Endothelial cell of umbilical vein (primary cell): ENCODE measurements around the gene SNX9.

Experiments
- CTCF ChIP-seq, 2 donors: IDR thresholded peaks; 1 replicate in 1 of 2; 2 replicates in 1 of 2; pipeline ENCODE4 v1.5.1; 2011; ENCODE audit warnings: low read length in 2 of 2, mild to moderate bottlenecking in 2 of 2, moderate library complexity in 2 of 2, control low read depth in 1 of 2, inconsistent platforms in 1 of 2, low read depth in 1 of 2; ENCODE audit not compliant: insufficient read depth in 1 of 2; ENCODE audit errors: extremely low read depth in 1 of 2
- EZH2 ChIP-seq: IDR thresholded peaks from 2 replicates; pipeline ENCODE4 v1.6.1; 2012; ENCODE audit warnings: borderline replicate concordance, low read depth, mild to moderate bottlenecking, moderate library complexity, low read length, inconsistent platforms; ENCODE audit not compliant: severe bottlenecking
- FOS ChIP-seq: IDR thresholded peaks from 2 replicates; pipeline ENCODE4 v1.6.1; 2011; ENCODE audit warnings: mild to moderate bottlenecking, low read length, moderate library complexity, borderline replicate concordance; ENCODE audit not compliant: insufficient read depth
- GATA2 ChIP-seq: IDR thresholded peaks from 2 replicates; pipeline ENCODE4 v1.7.0; 2011; ENCODE audit warnings: low read depth, mild to moderate bottlenecking, moderate library complexity, mixed read lengths, low read length; ENCODE audit not compliant: insufficient read length, insufficient read depth
- POLR2A ChIP-seq: IDR thresholded peaks from 2 replicates; pipeline ENCODE4 v1.6.1; 2012; ENCODE audit warnings: low read depth, mild to moderate bottlenecking, control low read depth, low read length
- POLR2AphosphoS5 ChIP-seq: IDR thresholded peaks from 2 replicates; pipeline ENCODE4 v1.6.1; 2012; ENCODE audit warnings: low read depth, mild to moderate bottlenecking, control low read depth, low read length, moderate library complexity; ENCODE audit not compliant: insufficient read depth

GRCh38 chr6:157964100-157964499 is 141.1 kb downstream of the SNX9 start:
- TF ChIP-seq EZH2 (no peak), FOS (no peak), POLR2AphosphoS5 (no peak), CTCF (IDR thresholded peaks at IDR 0.05; ENCODE audit: extremely low read depth in 1 of 2, insufficient read depth in 1 of 2, low read depth in 1 of 2, low read length in 2 of 2) (no peak), GATA2 (no peak), POLR2A (no peak)
